GM12891 (cell line): ENCODE measurements around the gene MPPED2.

Source experiments
- DNase-seq: peaks from one replicate; pipeline ENCODE4 v3.0.0; 2011; ENCODE audit warnings: low spot score; ENCODE audit not compliant: insufficient read length
- FAIRE-seq: peaks from 2 replicates; lab custom pipeline; 2011; peaks lifted over from hg19 to GRCh38; lab: Jason Lieb, UNC
- PAX5 ChIP-seq: IDR thresholded peaks from 2 replicates; pipeline ENCODE4 v1.6.1; 2011; ENCODE audit warnings: low read length, moderate library complexity, mild to moderate bottlenecking; ENCODE audit not compliant: insufficient read depth, severe bottlenecking
- POLR2A ChIP-seq: IDR thresholded peaks from 2 replicates; pipeline ENCODE4 v1.6.1; 2011; ENCODE audit warnings: low read depth, low read length, control low read depth
- POLR2AphosphoS5 ChIP-seq: IDR thresholded peaks from 2 replicates; pipeline ENCODE4 v1.6.1; 2011; ENCODE audit warnings: low read depth, low read length, control low read depth
- POU2F2 ChIP-seq: IDR thresholded peaks from 2 replicates; pipeline ENCODE4 v1.6.1; 2011; ENCODE audit warnings: low read depth, mild to moderate bottlenecking, control low read depth, low read length, moderate library complexity
- SPI1 ChIP-seq: IDR thresholded peaks from 2 replicates; pipeline ENCODE4 v1.6.1; 2011; ENCODE audit warnings: low read depth, low read length, control low read depth
- TAF1 ChIP-seq: IDR thresholded peaks from 2 replicates; pipeline ENCODE4 v1.6.1; 2011; ENCODE audit warnings: low read depth, low read length, control low read depth

The MPPED2 gene

GRCh38 chr11:30426781-30427180, 159.4 kb downstream of the MPPED2 start:
- DNase-seq: no peak
- TF ChIP-seq POLR2AphosphoS5: no peak
- no peak for TF ChIP-seq POLR2A
- TF ChIP-seq TAF1: no peak
- no peak for TF ChIP-seq SPI1
- TF ChIP-seq POU2F2: no peak
- FAIRE-seq: no peak

GRCh38 chr11:30424844-30425243, 161.3 kb downstream of the MPPED2 start:
- FAIRE-seq: no peak
- TF ChIP-seq POLR2A (no peak), PAX5 (no peak), POU2F2 (no peak), POLR2AphosphoS5 (no peak), SPI1 (no peak), TAF1 (no peak)
- DNase-seq: no peak

GRCh38 chr11:30424321-30424720, 161.8 kb downstream of the MPPED2 start:
- DNase-seq (no peak), FAIRE-seq (no peak)
- TF ChIP-seq POLR2AphosphoS5 (no peak), POU2F2 (no peak), PAX5 (no peak)

- no peak for TF ChIP-seq POLR2AphosphoS5
- no peak for TF ChIP-seq PAX5
- FAIRE-seq (no peak), DNase-seq (no peak)
These were observed 162.3 kb downstream of the MPPED2 start for GRCh38 chr11:30423886-30424285.

GRCh38 chr11:30423279-30423648, 162.9 kb downstream of the MPPED2 start:
- FAIRE-seq: no peak
- TF ChIP-seq PAX5 (no peak), POLR2AphosphoS5 (no peak), POU2F2 (no peak), TAF1 (no peak), SPI1 (no peak), POLR2A (no peak)
- DNase-seq: no peak

- no peak for DNase-seq
- no peak for TF ChIP-seq POLR2AphosphoS5
- no peak for TF ChIP-seq POLR2A
- FAIRE-seq: no peak
These were observed 163.5 kb downstream of the MPPED2 start for GRCh38 chr11:30422447-30423278.

GRCh38 chr11:30420233-30420787, 165.8 kb downstream of the MPPED2 start:
- TF ChIP-seq PAX5 (no peak), TAF1 (no peak), POLR2A (no peak), SPI1 (no peak), POLR2AphosphoS5 (no peak), POU2F2 (no peak)
- FAIRE-seq (no peak), DNase-seq (no peak)

- DNase-seq: no peak
- FAIRE-seq: no peak
- TF ChIP-seq SPI1: no peak
- TF ChIP-seq POLR2A: no peak
- TF ChIP-seq POU2F2: no peak
- TF ChIP-seq TAF1: no peak
- TF ChIP-seq PAX5: no peak
- TF ChIP-seq POLR2AphosphoS5: no peak
These were observed 171.3 kb downstream of the MPPED2 start for GRCh38 chr11:30414806-30415205.

- FAIRE-seq (no peak), DNase-seq (no peak)
- TF ChIP-seq PAX5: no peak
- no peak for TF ChIP-seq POLR2A
- TF ChIP-seq SPI1: no peak
- no peak for TF ChIP-seq POLR2AphosphoS5
- TF ChIP-seq TAF1: no peak
- no peak for TF ChIP-seq POU2F2
These were observed 171.9 kb downstream of the MPPED2 start for GRCh38 chr11:30414244-30414643.

GRCh38 chr11:30412509-30412908, 173.6 kb downstream of the MPPED2 start:
- FAIRE-seq (no peak), DNase-seq (no peak)
- TF ChIP-seq POU2F2 (no peak), PAX5 (no peak), TAF1 (no peak), SPI1 (no peak), POLR2A (no peak), POLR2AphosphoS5 (no peak)

- no peak for DNase-seq
- no peak for FAIRE-seq
- TF ChIP-seq TAF1 (no peak), POLR2A (no peak), SPI1 (no peak), POLR2AphosphoS5 (no peak), POU2F2 (no peak), PAX5 (no peak)
These were observed 174.8 kb downstream of the MPPED2 start for GRCh38 chr11:30411383-30411782.
